Activated T-helper 1 cell treated with anti-CD3 and anti-CD28 coated beads, Interleukin-12 subunit alpha, Interleukin-12 subunit beta, Interleukin-2, Interleukin-4 antibody, amounts not matched to agents 30 ng/mL and 10 ng/mL and 1 ng/mL, durations not matched to agents 14 hours and 24 hours and 36 hours (primary cell): Measurements from ENCODE around the gene WDFY4. TPM values are rescaled to one million over a fixed set of nuclear protein-coding genes. Genes with fewer than 3 reads are reported as not detected.

ENCODE experiments used
- DNase-seq: peaks from one replicate; pipeline ENCODE4 v3.0.0; 2021; ENCODE audit warnings: low spot score
- H3K27ac Mint-ChIP-seq: one replicate; pipeline ENCODE4 v1.8.0; 2021; ENCODE audit warnings: mild to moderate bottlenecking, mixed read lengths
- H3K27me3 Mint-ChIP-seq: one replicate; pipeline ENCODE4 v1.8.0; 2022; ENCODE audit warnings: mild to moderate bottlenecking, moderate library complexity, mixed read lengths; ENCODE audit not compliant: insufficient read depth
- H3K36me3 Mint-ChIP-seq: one replicate; pipeline ENCODE4 v1.8.0; 2021; ENCODE audit warnings: low read depth, mixed read lengths
- H3K4me1 Mint-ChIP-seq: one replicate; pipeline ENCODE4 v1.8.0; 2021; ENCODE audit warnings: low read depth, mixed read lengths
- H3K4me3 Mint-ChIP-seq: one replicate; pipeline ENCODE4 v1.8.0; 2021; ENCODE audit warnings: mild to moderate bottlenecking, moderate library complexity, mixed read lengths
- H3K9me3 Mint-ChIP-seq: one replicate; pipeline ENCODE4 v1.8.0; 2021; ENCODE audit warnings: mixed read lengths
- intact Hi-C: fragments of 100-400 bp; cut with micrococcal nuclease; formaldehyde crosslinking; loops from one replicate; pipeline ENCODE4 v1.15.1; 2024
- total RNA-seq: library from RNA; stranded (reverse); gene quantifications from 2 replicates; pipeline ENCODE4 v1.2.3, GENCODE V29; 2022

Gene WDFY4
- total RNA-seq, 1 donor from 2014 or later = 0.08 TPM

DNA sequence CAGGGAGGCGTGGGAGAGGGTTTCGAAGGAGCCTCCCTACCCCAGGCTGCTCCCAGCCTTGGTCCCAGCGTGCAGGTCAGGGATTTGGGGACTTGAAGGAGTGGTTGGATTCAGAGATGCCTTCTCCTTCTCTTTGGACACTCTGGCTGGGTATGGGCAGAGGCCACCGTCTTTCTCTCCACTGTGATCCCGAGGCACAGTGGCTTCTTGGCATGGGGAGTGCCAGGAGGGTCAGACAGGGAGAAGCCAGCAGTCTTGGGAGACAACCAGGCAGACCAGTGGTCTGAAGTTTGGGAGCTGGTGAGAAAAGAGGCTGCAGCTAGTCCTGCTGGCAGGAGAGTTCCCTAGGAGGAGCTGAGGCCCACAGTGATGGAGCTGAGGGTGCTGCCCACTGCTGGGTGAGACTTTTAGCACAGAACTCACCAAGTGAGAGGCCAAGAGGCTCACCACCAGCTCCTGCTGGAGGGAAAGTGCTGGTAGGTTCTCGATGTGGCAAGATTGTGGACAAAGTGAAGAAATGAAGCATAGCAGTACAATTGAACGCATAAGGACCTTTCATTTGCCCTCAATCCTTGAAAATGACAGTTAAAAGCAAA lies 35.2 kb upstream of the WDFY4 start:
- Mint-ChIP-seq H3K36me3 (no peaks in the 10 kb centered on the region), H3K4me1 (no peaks in the 10 kb centered on the region), H3K27ac (no peak overlapping the region), H3K4me3 (no peak overlapping the region), H3K27me3 (peaks cover 36% of the 10 kb centered on the region), H3K9me3 (no peaks in the 10 kb centered on the region)
- intact Hi-C loops = no loop called here
- no peak for DNase-seq

GRCh38 chr10:48651293-48651692 lies 33.4 kb upstream of the WDFY4 start:
- Mint-ChIP-seq H3K36me3 (no peaks in the 10 kb centered on the region), H3K4me1 (peaks cover 1% of the 10 kb centered on the region), H3K9me3 (no peaks in the 10 kb centered on the region), H3K27me3 (peaks cover 33% of the 10 kb centered on the region), H3K4me3 (no peak overlapping the region), H3K27ac (no peak overlapping the region)
- intact Hi-C loops = loop anchor here (10.0 kb wide), 1 partner anchor 754 kb away; no protein-coding TSS in a partner anchor
- no peak for DNase-seq

DNA sequence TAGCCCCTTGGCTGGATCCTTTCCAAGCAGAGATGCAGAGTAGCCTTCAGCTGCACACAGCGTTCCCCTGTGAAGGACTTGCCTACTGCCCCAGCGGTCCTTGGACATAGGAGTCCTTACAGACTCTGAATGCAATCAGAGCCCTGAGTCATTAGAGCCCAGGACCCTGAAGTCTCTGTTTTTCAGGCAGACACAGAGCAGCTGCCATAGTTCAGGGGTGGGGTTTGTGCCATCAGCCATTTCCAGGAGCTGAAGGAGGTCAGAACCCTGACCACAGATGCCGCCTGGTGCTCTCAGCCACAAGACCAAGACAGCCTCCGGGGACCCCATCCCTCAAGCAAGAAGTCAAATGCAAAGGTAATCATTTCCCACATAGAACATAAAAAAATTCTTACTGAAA lies 32.8 kb upstream of the WDFY4 start:
- no peaks in the 10 kb centered on the region for H3K36me3 Mint-ChIP-seq
- H3K9me3 Mint-ChIP-seq = no peaks in the 10 kb centered on the region
- intact Hi-C loops = loop anchor here (10.0 kb wide), 1 partner anchor 753 kb away; no protein-coding TSS in a partner anchor
- no peak overlapping the region for H3K4me3 Mint-ChIP-seq
- H3K4me1 Mint-ChIP-seq = peaks cover 6% of the 10 kb centered on the region
- DNase-seq = no peak
- no peak overlapping the region for H3K27ac Mint-ChIP-seq
- H3K27me3 Mint-ChIP-seq = peaks cover 33% of the 10 kb centered on the region

DNA sequence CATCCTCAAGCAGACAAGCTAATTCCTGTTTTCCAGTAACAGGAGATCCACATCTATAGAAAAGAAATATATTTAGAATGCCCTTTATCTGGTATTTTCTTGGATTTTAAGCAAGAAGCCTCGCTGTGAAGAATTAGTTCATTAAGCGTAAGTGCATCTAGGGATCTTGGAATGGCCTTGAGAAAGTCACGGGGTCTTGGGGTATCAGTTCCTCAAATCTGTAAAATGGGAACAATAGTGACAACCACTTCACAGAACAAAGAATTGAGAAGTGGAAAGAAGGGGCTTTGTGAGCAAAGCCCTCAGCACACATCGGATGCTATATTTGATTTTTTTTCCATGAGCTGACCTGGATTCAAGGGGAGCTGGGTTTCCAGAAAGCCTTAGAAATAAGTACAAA lies 32.3 kb upstream of the WDFY4 start:
- Mint-ChIP-seq H3K9me3 (no peaks in the 10 kb centered on the region), H3K4me3 (no peak overlapping the region), H3K27ac (no peak overlapping the region), H3K4me1 (peaks cover 6% of the 10 kb centered on the region), H3K36me3 (no peaks in the 10 kb centered on the region), H3K27me3 (peaks cover 33% of the 10 kb centered on the region)
- DNase-seq = no peak
- intact Hi-C loops = loop anchor here (10.0 kb wide), 1 partner anchor 752 kb away; no protein-coding TSS in a partner anchor

GRCh38 chr10:48653347-48653746 lies 31.3 kb upstream of the WDFY4 start:
- intact Hi-C loops = loop anchor here (10.0 kb wide), 1 partner anchor 751 kb away; no protein-coding TSS in a partner anchor
- Mint-ChIP-seq H3K27ac (no peak overlapping the region), H3K4me3 (no peak overlapping the region)

DNA sequence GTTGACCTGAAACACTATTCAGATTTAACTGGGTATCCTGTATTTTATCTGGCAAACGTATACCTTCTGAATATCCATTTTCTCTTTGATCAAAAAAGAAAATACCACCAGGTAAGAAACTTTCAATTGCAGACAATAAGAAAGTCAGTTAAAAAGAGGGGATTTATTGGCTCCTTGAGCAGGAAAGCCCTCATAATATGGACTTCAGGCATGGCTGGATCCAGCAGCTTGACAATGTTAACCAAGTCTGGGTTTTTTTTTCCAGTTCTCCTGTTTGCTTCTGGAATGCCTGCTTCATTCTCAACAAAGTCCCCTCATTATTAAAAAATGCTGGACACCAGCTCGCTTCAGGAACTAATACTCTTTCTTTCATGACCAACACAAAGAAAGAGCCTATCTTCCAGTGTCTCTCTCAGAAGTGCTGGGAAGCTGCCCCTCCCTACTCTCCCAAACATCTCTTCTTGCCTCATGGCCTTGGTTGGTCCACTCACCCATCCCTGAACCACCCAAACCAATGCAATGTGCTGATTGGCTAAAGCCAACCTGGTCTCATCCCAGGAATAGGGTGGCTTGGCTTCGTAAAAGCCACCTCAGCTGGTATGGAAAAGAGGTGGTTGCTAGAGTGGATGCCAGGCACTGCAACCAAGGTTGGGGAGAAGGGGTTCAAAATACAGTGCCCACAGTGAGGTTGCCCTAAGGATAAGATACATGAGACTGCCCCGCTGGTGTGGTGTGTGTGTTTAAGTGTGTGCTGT lies 30.6 kb upstream of the WDFY4 start:
- Mint-ChIP-seq H3K4me1 (peaks cover 10% of the 10 kb centered on the region), H3K27me3 (peaks cover 34% of the 10 kb centered on the region), H3K27ac (no peak overlapping the region), H3K4me3 (no peak overlapping the region), H3K9me3 (no peaks in the 10 kb centered on the region), H3K36me3 (no peaks in the 10 kb centered on the region)
- DNase-seq = no peak
- intact Hi-C loops = loop anchor here (10.0 kb wide), 1 partner anchor 751 kb away; no protein-coding TSS in a partner anchor

More at GRCh38 chr10:48653347-48653746, 31.3 kb upstream of the WDFY4 start:
- H3K36me3 Mint-ChIP-seq = no peaks in the 10 kb centered on the region
- peaks cover 36% of the 10 kb centered on the region for H3K27me3 Mint-ChIP-seq
- H3K4me1 Mint-ChIP-seq = peaks cover 8% of the 10 kb centered on the region
- DNase-seq = no peak
- H3K9me3 Mint-ChIP-seq = no peaks in the 10 kb centered on the region

DNA sequence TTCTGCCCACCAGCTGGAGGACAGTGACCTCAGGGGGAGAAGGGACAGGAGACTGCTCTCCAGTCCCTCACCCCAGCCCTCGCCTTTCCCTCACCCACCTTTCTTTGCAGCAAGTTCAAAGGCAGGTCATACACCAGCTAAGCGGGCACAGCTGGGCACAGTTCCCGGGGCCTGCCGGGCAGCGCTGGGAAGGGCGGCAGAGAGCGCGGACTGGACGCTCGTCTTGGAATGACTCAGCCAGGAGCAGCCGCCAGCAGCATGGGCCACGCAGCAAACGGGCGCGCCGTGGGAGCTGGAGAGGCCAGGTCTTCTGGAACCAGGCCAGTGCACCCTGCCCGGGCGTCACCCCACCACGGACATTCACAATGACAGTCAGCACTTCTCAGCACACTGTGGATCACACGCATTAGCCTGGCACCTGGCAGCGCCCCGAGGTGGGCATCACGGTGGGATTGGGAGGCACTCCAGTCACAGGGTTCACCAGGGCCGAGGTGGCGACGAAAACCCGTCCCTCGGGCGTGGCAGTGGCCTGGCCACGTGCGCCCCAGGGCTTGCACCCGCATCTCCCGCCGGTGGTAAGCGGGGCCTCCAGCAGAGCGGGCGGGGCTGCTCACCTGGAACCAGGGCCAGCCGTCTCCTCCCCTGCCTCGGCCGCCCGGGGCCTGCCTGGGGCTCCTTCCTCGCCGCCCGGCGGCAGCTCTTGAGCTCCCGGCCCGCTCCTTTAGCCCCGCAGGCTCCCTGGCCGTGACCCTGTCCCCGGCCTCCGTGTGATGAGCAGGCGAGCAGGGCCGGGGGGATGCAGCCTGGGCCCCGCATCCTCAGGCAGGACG lies 29.0 kb upstream of the WDFY4 start:
- Mint-ChIP-seq H3K9me3 (no peaks in the 10 kb centered on the region), H3K4me1 (peaks cover 10% of the 10 kb centered on the region), H3K4me3 (no peak overlapping the region), H3K27me3 (peaks cover 38% of the 10 kb centered on the region), H3K36me3 (no peaks in the 10 kb centered on the region), H3K27ac (no peak overlapping the region)
- intact Hi-C loops = loop anchor here (1.0 to 10.0 kb wide), 8 partner anchors 47 to 884 kb away; partner anchors contain the start of genes ERCC6 and MAPK8
- DNase-seq = no peak

DNA sequence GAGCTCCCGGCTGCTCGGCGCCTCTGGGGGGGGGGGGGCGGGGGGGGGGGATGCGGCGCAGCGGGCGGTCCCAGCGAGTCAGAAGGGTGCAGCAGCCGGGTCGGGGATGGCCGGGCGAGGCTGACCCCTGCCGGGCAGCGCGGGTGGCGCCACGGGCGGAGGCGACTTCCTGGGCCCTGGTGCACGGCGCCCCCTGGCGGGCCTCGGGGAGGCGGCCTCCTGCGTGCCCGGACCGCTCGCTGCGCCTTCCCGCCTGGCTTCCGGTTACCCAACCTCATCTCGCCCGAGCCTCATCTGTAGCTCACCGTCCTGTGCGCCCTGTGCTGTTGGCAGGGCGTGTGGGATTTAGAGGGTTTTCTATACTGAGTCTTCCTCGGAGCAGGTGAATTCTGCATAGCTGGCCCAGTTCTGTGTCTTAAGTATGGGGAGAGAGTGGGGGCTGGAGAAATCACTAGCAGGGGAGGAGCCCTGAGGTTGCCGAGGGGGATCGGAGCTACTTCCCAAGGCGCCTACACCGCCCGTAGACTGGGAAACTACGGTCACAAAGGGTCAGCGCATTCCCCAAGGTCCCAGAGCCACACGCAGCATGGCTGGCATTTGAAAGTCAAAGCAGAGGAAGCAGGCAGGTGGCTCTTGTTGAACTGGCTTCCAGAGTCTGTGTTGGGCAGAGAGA lies 28.3 kb upstream of the WDFY4 start:
- peaks cover 10% of the 10 kb centered on the region for H3K4me1 Mint-ChIP-seq
- no peak overlapping the region for H3K27ac Mint-ChIP-seq
- H3K36me3 Mint-ChIP-seq = no peaks in the 10 kb centered on the region
- H3K4me3 Mint-ChIP-seq = peak overlapping the region; percentile 79
- H3K27me3 Mint-ChIP-seq = peaks cover 39% of the 10 kb centered on the region
- intact Hi-C loops = loop anchor here (1.0 to 10.0 kb wide), 8 partner anchors 48 to 883 kb away; partner anchors contain the start of genes ERCC6 and MAPK8
- peak; percentile 85 for DNase-seq
- H3K9me3 Mint-ChIP-seq = no peaks in the 10 kb centered on the region

DNA sequence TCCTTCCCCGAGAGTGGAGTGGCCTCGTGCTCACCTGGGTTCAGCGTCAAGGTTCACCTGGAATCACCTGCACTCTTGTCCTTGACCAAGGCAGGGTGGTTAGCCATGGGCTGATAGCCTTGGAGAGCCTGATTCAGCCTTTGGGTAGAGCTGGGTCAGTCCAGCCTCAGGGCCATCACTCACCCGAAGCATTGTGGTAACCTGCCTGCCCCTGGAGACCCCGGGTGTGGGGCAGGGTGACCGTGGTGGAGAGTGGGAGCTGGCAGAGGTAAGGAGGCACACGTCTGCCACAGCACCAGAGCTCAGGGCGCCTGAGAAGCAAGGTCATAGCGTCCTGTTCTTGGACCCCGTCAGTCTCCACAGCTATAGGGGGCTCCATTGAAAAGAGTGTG lies 27.8 kb upstream of the WDFY4 start:
- intact Hi-C loops = loop anchor here (1.0 to 10.0 kb wide), 8 partner anchors 49 to 882 kb away; partner anchors contain the start of genes ERCC6 and MAPK8

GRCh38 chr10:48657416-48657815 lies 27.3 kb upstream of the WDFY4 start:
- intact Hi-C loops = loop anchor here (5.0 to 10.0 kb wide), 4 partner anchors 145 to 747 kb away; partner anchors contain the start of gene MAPK8
- H3K27me3 Mint-ChIP-seq = peaks cover 34% of the 10 kb centered on the region
- H3K4me1 Mint-ChIP-seq = peaks cover 10% of the 10 kb centered on the region
- H3K27ac Mint-ChIP-seq = no peak overlapping the region
- no peak overlapping the region for H3K4me3 Mint-ChIP-seq
- no peaks in the 10 kb centered on the region for H3K36me3 Mint-ChIP-seq
- no peaks in the 10 kb centered on the region for H3K9me3 Mint-ChIP-seq
- no peak for DNase-seq

More for the DNA sequence above, 27.8 kb upstream of the WDFY4 start:
- H3K27ac Mint-ChIP-seq = no peak overlapping the region
- DNase-seq = no peak
- H3K27me3 Mint-ChIP-seq = peaks cover 37% of the 10 kb centered on the region
- H3K36me3 Mint-ChIP-seq = no peaks in the 10 kb centered on the region
- H3K4me3 Mint-ChIP-seq = no peak overlapping the region
- H3K4me1 Mint-ChIP-seq = peaks cover 10% of the 10 kb centered on the region
- no peaks in the 10 kb centered on the region for H3K9me3 Mint-ChIP-seq

GRCh38 chr10:48658243-48658974 lies 26.3 kb upstream of the WDFY4 start:
- intact Hi-C loops = loop anchor here (1.0 to 10.0 kb wide), 7 partner anchors 144 to 861 kb away; partner anchors contain the start of gene MAPK8
- H3K9me3 Mint-ChIP-seq = no peaks in the 10 kb centered on the region
- peaks cover 10% of the 10 kb centered on the region for H3K4me1 Mint-ChIP-seq
- peak; percentile 48 for DNase-seq
- no peak overlapping the region for H3K27ac Mint-ChIP-seq
- peaks cover 26% of the 10 kb centered on the region for H3K27me3 Mint-ChIP-seq
- H3K4me3 Mint-ChIP-seq = no peak overlapping the region
- no peaks in the 10 kb centered on the region for H3K36me3 Mint-ChIP-seq
